ENCODE results near the gene ROR1.

ROR1 gene

GRCh38 chr1:63981408-63981773 lies 207.6 kb downstream of the ROR1 start:
- H3K4me3 ChIP-seq (ENCODE audit: low read depth, low read length) = no peak overlapping the region
- no peaks in the 10 kb centered on the region for H3K36me3 ChIP-seq (ENCODE audit: control insufficient read depth in 2 of 2, insufficient read depth in 1 of 2, low read length in 2 of 2)
- TF ChIP-seq ZFP37 (tag by site-specific recombination; IDR thresholded peaks at IDR 0.05) (no peak), ZNF404 (tag by site-specific recombination; IDR thresholded peaks at IDR 0.05) (no peak), BCL6B (tag by site-specific recombination; IDR thresholded peaks at IDR 0.05) (peak; percentile 11; the same call in 1 of the 2 replicates), ZNF677 (tag by site-specific recombination; IDR thresholded peaks at IDR 0.05) (no peak), ZNF433 (tag by site-specific recombination; IDR thresholded peaks at IDR 0.05; ENCODE audit: low read depth) (no peak), ZNF174 (tag by site-specific recombination; IDR thresholded peaks at IDR 0.05) (no peak)
- ChIA-PET POLR2A (no interaction called here), CTCF (no interaction called here)
- H3K4me1 ChIP-seq (ENCODE audit: control insufficient read depth, insufficient read depth, low read length) = peaks cover 15% of the 10 kb centered on the region
- H3K27ac ChIP-seq (ENCODE audit: extremely low read depth, low read depth, low read length) = no peak overlapping the region
- no peaks in the 10 kb centered on the region for H3K9me3 ChIP-seq (ENCODE audit: control insufficient read depth, insufficient read depth, low read depth, low read length)

GRCh38 chr1:63982201-63982600 lies 208.4 kb downstream of the ROR1 start:
- ChIA-PET CTCF (interaction anchor here (0.6 to 0.8 kb wide), 3 partner anchors 8 to 323 kb away, joined by 3 read pairs; no protein-coding TSS in a partner anchor), POLR2A (no interaction called here)
- H3K27ac ChIP-seq (ENCODE audit: extremely low read depth, low read depth, low read length) = no peak overlapping the region
- no peaks in the 10 kb centered on the region for H3K36me3 ChIP-seq (ENCODE audit: control insufficient read depth in 2 of 2, insufficient read depth in 1 of 2, low read length in 2 of 2)
- H3K4me3 ChIP-seq (ENCODE audit: low read depth, low read length) = no peak overlapping the region
- no peaks in the 10 kb centered on the region for H3K9me3 ChIP-seq (ENCODE audit: control insufficient read depth, insufficient read depth, low read depth, low read length)
- peaks cover 15% of the 10 kb centered on the region for H3K4me1 ChIP-seq (ENCODE audit: control insufficient read depth, insufficient read depth, low read length)
- TF ChIP-seq PRDM6 (tag by site-specific recombination; IDR thresholded peaks at IDR 0.05) (peak; percentile 36; the same call in 1 of the 2 replicates), PRDM2 (tag by site-specific recombination; IDR thresholded peaks at IDR 0.05; ENCODE audit: borderline replicate concordance) (no peak), GFI1B (tag by site-specific recombination; IDR thresholded peaks at IDR 0.05) (no peak), ZNF473 (tag by site-specific recombination; IDR thresholded peaks at IDR 0.05) (no peak), ZBTB11 (tag by site-specific recombination; conservative IDR thresholded peaks at IDR 0.05; ENCODE audit: low read depth) (no peak), ZNF837 (tag by site-specific recombination; IDR thresholded peaks at IDR 0.05) (no peak), ZNF184 (tag by site-specific recombination; IDR thresholded peaks at IDR 0.05) (no peak), ZNF274 (IDR thresholded peaks at IDR 0.05; ENCODE audit: low read length) (no peak), ZNF274 (tag by site-specific recombination; IDR thresholded peaks at IDR 0.05; ENCODE audit: borderline replicate concordance) (no peak), ZNF16 (tag by site-specific recombination; IDR thresholded peaks at IDR 0.05; ENCODE audit: low read depth) (no peak), ZNF335 (tag by site-specific recombination; conservative IDR thresholded peaks at IDR 0.05) (no peak), ZNF280D (tag by site-specific recombination; IDR thresholded peaks at IDR 0.05) (no peak)

All from HEK293 (cell line).